HG03457 (cell line): Measurements from ENCODE around the gene TMUB1.

ENCODE experiments used
- ATAC-seq: cut with Tn5 transposase; IDR thresholded peaks from one replicate; pipeline ENCODE4 v1.9.1; 2021; ENCODE audit warnings: moderate number of reproducible peaks; ENCODE audit not compliant: unreplicated experiment

TMUB1 gene

GRCh38 chr7:151104411-151105235 lies 21.3 kb upstream of the TMUB1 start:
- no peak for ATAC-seq

GRCh38 chr7:151103973-151104372 lies 20.7 kb upstream of the TMUB1 start:
- ATAC-seq: no peak

- no peak for ATAC-seq
Observed at GRCh38 chr7:151102991-151103390, 19.7 kb upstream of the TMUB1 start.

GRCh38 chr7:151101621-151102396 lies 18.5 kb upstream of the TMUB1 start:
- no peak for ATAC-seq

GRCh38 chr7:151100921-151101320 lies 17.6 kb upstream of the TMUB1 start:
- no peak for ATAC-seq

GRCh38 chr7:151099486-151100211 lies 16.4 kb upstream of the TMUB1 start:
- no peak for ATAC-seq

GRCh38 chr7:151095828-151096475 lies 12.7 kb upstream of the TMUB1 start:
- no peak for ATAC-seq

GRCh38 chr7:151095123-151095797 lies 12.0 kb upstream of the TMUB1 start:
- no peak for ATAC-seq

- no peak for ATAC-seq
Observed at GRCh38 chr7:151094675-151095074, 11.4 kb upstream of the TMUB1 start.

- ATAC-seq: no peak
Observed at GRCh38 chr7:151093748-151094147, 10.5 kb upstream of the TMUB1 start.

GRCh38 chr7:151091988-151092387 lies 8.7 kb upstream of the TMUB1 start:
- no peak for ATAC-seq

- no peak for ATAC-seq
Observed at GRCh38 chr7:151091431-151091830, 8.1 kb upstream of the TMUB1 start.

GRCh38 chr7:151091003-151091402 lies 7.7 kb upstream of the TMUB1 start:
- no peak for ATAC-seq

- ATAC-seq: no peak
Observed at GRCh38 chr7:151089893-151090730, 6.8 kb upstream of the TMUB1 start.

GRCh38 chr7:151088856-151089699 lies 5.8 kb upstream of the TMUB1 start:
- no peak for ATAC-seq

GRCh38 chr7:151088019-151088855 lies 4.9 kb upstream of the TMUB1 start:
- ATAC-seq: no peak

- ATAC-seq: no peak
Observed at GRCh38 chr7:151087245-151088018, 4.1 kb upstream of the TMUB1 start.
